HepG2 (cell line): ENCODE data around the gene SNRNP25. TPM values are rescaled to one million over a fixed set of nuclear protein-coding genes. Genes with fewer than 3 reads are reported as not detected.

ENCODE experiments used
- AGO1 ChIP-seq: fragments of 200-400 bp; formaldehyde crosslinking; IDR thresholded peaks from 2 replicates; pipeline ENCODE4 v1.6.1; 2017; ENCODE audit warnings: mild to moderate bottlenecking, low read depth, low read length, moderate library complexity; ENCODE audit not compliant: poor library complexity, severe bottlenecking
- ATF2 ChIP-seq: sonication (generic); formaldehyde crosslinking; IDR thresholded peaks from 2 replicates; pipeline ENCODE4 v1.4.0; 2020; ENCODE audit warnings: missing genetic modification reagents
- HOXA9 ChIP-seq: sonication (generic); formaldehyde crosslinking; IDR thresholded peaks from 2 replicates; pipeline ENCODE4 v1.8.1; 2022; ENCODE audit warnings: missing genetic modification reagents, mild to moderate bottlenecking, moderate library complexity, borderline replicate concordance
- NCOA1 ChIP-seq: sonication (generic); formaldehyde crosslinking; IDR thresholded peaks from 2 replicates; pipeline ENCODE4 v1.9.0; 2021; ENCODE audit warnings: missing genetic modification reagents
- NRL ChIP-seq: sonication (generic); formaldehyde crosslinking; IDR thresholded peaks from 2 replicates; pipeline ENCODE4 v1.5.0; 2020; ENCODE audit warnings: missing genetic modification reagents, mild to moderate bottlenecking, moderate library complexity, borderline replicate concordance
- PHF20 ChIP-seq: sonication (generic); formaldehyde crosslinking; IDR thresholded peaks from 2 replicates; pipeline ENCODE4 v1.5.0; 2020; ENCODE audit warnings: mild to moderate bottlenecking, missing genetic modification reagents
- RARG ChIP-seq: sonication (generic); formaldehyde crosslinking; IDR thresholded peaks from 2 replicates; pipeline ENCODE4 v1.4.0; 2020; ENCODE audit warnings: low read depth, mild to moderate bottlenecking, missing genetic modification reagents
- SIN3B ChIP-seq: fragments of 150-350 bp; IDR thresholded peaks from 2 replicates; pipeline ENCODE4 v1.6.1; 2014; ENCODE audit warnings: low read length
- SNAPC5 ChIP-seq: sonication (generic); formaldehyde crosslinking; IDR thresholded peaks from 2 replicates; pipeline ENCODE4 v1.8.1; 2023; ENCODE audit warnings: mild to moderate bottlenecking, missing genetic modification reagents, borderline replicate concordance
- ZNF18 ChIP-seq: sonication (generic); formaldehyde crosslinking; IDR thresholded peaks from 2 replicates; pipeline ENCODE4 v1.8.0; 2022; ENCODE audit warnings: mild to moderate bottlenecking, missing genetic modification reagents; ENCODE audit not compliant: insufficient replicate concordance
- ZNF3 ChIP-seq: IDR thresholded peaks from 2 replicates; pipeline ENCODE4 v1.7.0; 2017; ENCODE audit warnings: inconsistent platforms
- ZNF431 ChIP-seq: sonication (generic); formaldehyde crosslinking; IDR thresholded peaks from 2 replicates; pipeline ENCODE4 v1.9.0; 2022; ENCODE audit warnings: missing genetic modification reagents, low read depth, mild to moderate bottlenecking, borderline replicate concordance
- ZNF432 ChIP-seq: sonication (generic); formaldehyde crosslinking; IDR thresholded peaks from 2 replicates; pipeline ENCODE4 v1.5.0; 2020; ENCODE audit warnings: missing genetic modification reagents, mild to moderate bottlenecking, borderline replicate concordance
- ZNF589 ChIP-seq: sonication (generic); formaldehyde crosslinking; conservative IDR thresholded peaks from 2 replicates; pipeline ENCODE4 v1.8.0; 2022; ENCODE audit warnings: mild to moderate bottlenecking, moderate library complexity, missing genetic modification reagents
- ZNF672 ChIP-seq: sonication (generic); formaldehyde crosslinking; IDR thresholded peaks from 2 replicates; pipeline ENCODE4 v1.8.1; 2022; ENCODE audit warnings: missing genetic modification reagents
- ZNF839 ChIP-seq: sonication (generic); formaldehyde crosslinking; IDR thresholded peaks from 2 replicates; pipeline ENCODE4 v1.4.0; 2020; ENCODE audit warnings: missing genetic modification reagents, mild to moderate bottlenecking, borderline replicate concordance
- ZSCAN22 ChIP-seq: sonication (generic); formaldehyde crosslinking; IDR thresholded peaks from 2 replicates; pipeline ENCODE4 v1.4.0; 2020; ENCODE audit warnings: mild to moderate bottlenecking, missing genetic modification reagents
- polyA plus RNA-seq, 8 experiments: library from polyadenylated mRNA; depleted of rRNA in 3 of 8; stranded (reverse) in 7 of 8; unstranded in 1 of 8; fragments of >200 nt; fragmentation: Illumina TruSeq in 4 of 8; extraction: Trizol in 4 of 8; gene quantifications; 2 replicates each; pipeline versions ENCODE4 v1.2.1 to v1.2.3, GENCODE V29; 2011 to 2016; ENCODE audit warnings: low read depth in 4 of 8, missing spikeins in 1 of 8, mixed read lengths in 1 of 8; ENCODE audit not compliant: insufficient read depth in 1 of 8
- total RNA-seq, 5 experiments: library from RNA; depleted of rRNA; stranded (reverse); fragments of >200 nt; fragmentation: Illumina TruSeq; extraction: Trizol; gene quantifications; 2 replicates each; pipeline ENCODE4 v1.2.3, GENCODE V29; 2016; ENCODE audit warnings: low read depth in 1 of 5
- TF ChIP-seq, protein P1 (sequence below): sonication (generic); formaldehyde crosslinking; IDR thresholded peaks from 2 replicates; pipeline ENCODE4 v1.5.1; 2020; ENCODE audit warnings: mild to moderate bottlenecking, missing genetic modification reagents, moderate library complexity

SNRNP25 gene
- total and polyA plus RNA-seq, 2 of the 13 experiments (the other 11 are each of a cell fraction or from before 2014, with no cell fraction given), result 34.1 to 97.4 TPM

- TF ChIP-seq HOXA9 (CRISPR knock-in tag), result no peak
- no peak for TF ChIP-seq ZNF432 (CRISPR knock-in tag)
- no peak for TF ChIP-seq NRL (CRISPR knock-in tag)
- no peak for TF ChIP-seq ZNF3 (CRISPR knock-in tag)
- TF ChIP-seq ZNF431 (CRISPR knock-in tag), result no peak
- TF ChIP-seq AGO1, result no peak
- TF ChIP-seq ZNF839 (CRISPR knock-in tag), result no peak
- no peak for TF ChIP-seq ZNF672 (CRISPR knock-in tag)
- no peak for TF ChIP-seq SIN3B
- no peak for TF ChIP-seq RARG (CRISPR knock-in tag)
- TF ChIP-seq ZSCAN22 (CRISPR knock-in tag), result no peak
- TF ChIP-seq ZNF589, result no peak
- no peak for TF ChIP-seq ZNF18 (CRISPR knock-in tag)
- TF ChIP-seq PHF20, result no peak
- TF ChIP-seq NCOA1 (CRISPR knock-in tag), result no peak
- peak; percentile 49; the same call in 1 of the 2 replicates for TF ChIP-seq ATF2 (CRISPR knock-in tag)
- TF ChIP-seq, protein P1, sequence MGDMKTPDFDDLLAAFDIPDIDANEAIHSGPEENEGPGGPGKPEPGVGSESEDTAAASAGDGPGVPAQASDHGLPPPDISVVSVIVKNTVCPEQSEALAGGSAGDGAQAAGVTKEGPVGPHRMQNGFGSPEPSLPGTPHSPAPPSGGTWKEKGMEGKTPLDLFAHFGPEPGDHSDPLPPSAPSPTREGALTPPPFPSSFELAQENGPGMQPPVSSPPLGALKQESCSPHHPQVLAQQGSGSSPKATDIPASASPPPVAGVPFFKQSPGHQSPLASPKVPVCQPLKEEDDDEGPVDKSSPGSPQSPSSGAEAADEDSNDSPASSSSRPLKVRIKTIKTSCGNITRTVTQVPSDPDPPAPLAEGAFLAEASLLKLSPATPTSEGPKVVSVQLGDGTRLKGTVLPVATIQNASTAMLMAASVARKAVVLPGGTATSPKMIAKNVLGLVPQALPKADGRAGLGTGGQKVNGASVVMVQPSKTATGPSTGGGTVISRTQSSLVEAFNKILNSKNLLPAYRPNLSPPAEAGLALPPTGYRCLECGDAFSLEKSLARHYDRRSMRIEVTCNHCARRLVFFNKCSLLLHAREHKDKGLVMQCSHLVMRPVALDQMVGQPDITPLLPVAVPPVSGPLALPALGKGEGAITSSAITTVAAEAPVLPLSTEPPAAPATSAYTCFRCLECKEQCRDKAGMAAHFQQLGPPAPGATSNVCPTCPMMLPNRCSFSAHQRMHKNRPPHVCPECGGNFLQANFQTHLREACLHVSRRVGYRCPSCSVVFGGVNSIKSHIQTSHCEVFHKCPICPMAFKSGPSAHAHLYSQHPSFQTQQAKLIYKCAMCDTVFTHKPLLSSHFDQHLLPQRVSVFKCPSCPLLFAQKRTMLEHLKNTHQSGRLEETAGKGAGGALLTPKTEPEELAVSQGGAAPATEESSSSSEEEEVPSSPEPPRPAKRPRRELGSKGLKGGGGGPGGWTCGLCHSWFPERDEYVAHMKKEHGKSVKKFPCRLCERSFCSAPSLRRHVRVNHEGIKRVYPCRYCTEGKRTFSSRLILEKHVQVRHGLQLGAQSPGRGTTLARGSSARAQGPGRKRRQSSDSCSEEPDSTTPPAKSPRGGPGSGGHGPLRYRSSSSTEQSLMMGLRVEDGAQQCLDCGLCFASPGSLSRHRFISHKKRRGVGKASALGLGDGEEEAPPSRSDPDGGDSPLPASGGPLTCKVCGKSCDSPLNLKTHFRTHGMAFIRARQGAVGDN (CRISPR knock-in tag), result peak; percentile 72
- no peak for TF ChIP-seq SNAPC5 (CRISPR knock-in tag)
These were observed 43.3 kb downstream of the SNRNP25 start (continued) for GRCh38 chr16:96935-97381.
